AG04450 (cell line): Measurements from ENCODE around the gene RPRD1A. TPM values are rescaled to one million over a fixed set of nuclear protein-coding genes. Genes with fewer than 3 reads are reported as not detected.

Source experiments
- CTCF ChIA-PET: fragments of 300-600, 350-600 bp; formaldehyde crosslinking; extraction: SDS; loops from one replicate; lab custom pipeline; 2022; ENCODE audit warnings: antibody characterized with exemption, inconsistent platforms; lab: Charles Lee
- POLR2A ChIA-PET: fragments of 350-600 bp; formaldehyde crosslinking; extraction: SDS; loops from one replicate; lab custom pipeline; 2021; ENCODE audit warnings: antibody characterized with exemption, inconsistent platforms; lab: Yijun Ruan, JAX
- DNase-seq: peaks from one replicate; pipeline ENCODE4 v3.0.0-alpha.2; 2011; ENCODE audit warnings: low read depth, low spot score
- H3K27ac ChIP-seq: one replicate; pipeline ENCODE4 v1.5.1; 2012; ENCODE audit warnings: low read depth, low read length, control low read depth
- H3K27me3 ChIP-seq: one replicate; pipeline ENCODE4 v1.6.0; 2012; ENCODE audit warnings: low read length; ENCODE audit not compliant: control insufficient read depth, insufficient read depth
- H3K4me3 ChIP-seq: 2 replicates; pipeline ENCODE4 v1.5.1; 2011; ENCODE audit warnings: mild to moderate bottlenecking, low read depth, low read length, control low read depth
- H3K9me3 ChIP-seq: 2 replicates; pipeline ENCODE4 v1.5.1; 2012; ENCODE audit warnings: low read length; ENCODE audit not compliant: control insufficient read depth, insufficient read depth
- CTCF ChIP-seq: IDR thresholded peaks from 2 replicates; pipeline ENCODE4 v1.5.1; 2011; ENCODE audit warnings: low read depth, low read length, control low read depth, inconsistent platforms
- polyA plus RNA-seq: library from polyadenylated mRNA; depleted of rRNA; stranded (reverse); fragments of >200 nt; gene quantifications from 2 replicates; pipeline ENCODE4 v1.2.3, GENCODE V29; 2011

The RPRD1A gene
- polyA plus RNA-seq, 1 experiment, result 35.6 TPM

GRCh38 chr18:36109737-36110136 lies 42.4 kb upstream of the RPRD1A start:
- Histone ChIP-seq H3K9me3 (no peaks in the 10 kb centered on the region), H3K27ac (no peak overlapping the region), H3K27me3 (no peaks in the 10 kb centered on the region), H3K4me3 (no peak overlapping the region)
- CTCF ChIA-PET, result interaction anchor here (0.6 to 0.7 kb wide), 2 partner anchors 14 to 92 kb away, joined by 3 to 4 read pairs; no protein-coding TSS in a partner anchor
- no peak for DNase-seq
- POLR2A ChIA-PET, result interaction anchor here (0.5 kb wide), 1 partner anchor 14 kb away, joined by 3 read pairs; no protein-coding TSS in a partner anchor
- no peak for TF ChIP-seq CTCF

- POLR2A ChIA-PET, result no interaction called here
- TF ChIP-seq CTCF, result no peak
- Histone ChIP-seq H3K27ac (no peak overlapping the region), H3K27me3 (no peaks in the 10 kb centered on the region), H3K4me3 (no peak overlapping the region), H3K9me3 (no peaks in the 10 kb centered on the region)
- CTCF ChIA-PET, result interaction anchor here (1.1 to 1.5 kb wide), 2 partner anchors 13 to 91 kb away, joined by 4 to 9 read pairs; no protein-coding TSS in a partner anchor
- no peak for DNase-seq
Observed at GRCh38 chr18:36108601-36109000, 41.2 kb upstream of the RPRD1A start.

DNA sequence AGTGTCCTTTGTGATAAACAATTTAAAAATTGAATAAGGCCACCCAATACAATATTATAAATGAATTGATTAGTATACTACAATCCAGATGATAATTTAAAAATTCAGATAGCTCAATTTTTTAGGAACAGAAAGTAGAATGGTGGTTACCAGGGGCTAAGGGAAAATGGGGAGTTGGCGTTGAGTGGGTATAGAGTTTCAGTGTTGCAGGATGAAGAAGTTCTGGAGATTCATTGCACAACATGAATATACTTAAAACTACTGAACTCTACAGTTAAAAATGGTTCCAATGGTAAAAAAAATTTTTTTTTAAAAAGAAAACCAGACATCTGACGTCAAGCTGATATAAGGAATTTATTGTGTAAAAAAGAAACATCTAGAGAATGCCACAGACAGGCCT lies 40.8 kb upstream of the RPRD1A start:
- no peak for TF ChIP-seq CTCF
- CTCF ChIA-PET, result interaction anchor here (1.1 to 1.5 kb wide), 2 partner anchors 13 to 90 kb away, joined by 4 to 9 read pairs; no protein-coding TSS in a partner anchor

DNA sequence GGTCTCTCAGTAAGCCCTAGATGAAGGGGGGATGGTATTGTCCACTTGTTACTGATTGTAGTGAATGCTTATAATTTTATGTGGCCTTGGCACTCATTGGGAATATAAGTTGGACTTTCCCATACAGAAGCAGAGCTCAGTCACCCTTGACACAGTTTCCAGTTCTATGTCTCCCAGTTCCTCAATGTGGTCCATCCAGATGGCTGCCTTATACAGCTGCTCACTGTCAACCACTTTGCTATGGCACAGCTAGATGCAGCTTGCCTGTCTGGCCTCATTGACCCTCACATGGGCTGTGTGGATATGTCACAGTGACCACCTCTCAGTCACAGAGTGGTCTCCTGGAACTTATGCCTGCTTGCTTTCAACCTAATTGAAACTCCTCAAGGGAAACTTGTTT lies 40.1 kb upstream of the RPRD1A start:
- no peak overlapping the region for H3K27ac ChIP-seq
- ChIA-PET CTCF (interaction anchor here (1.5 kb wide), 1 partner anchor 12 kb away, joined by 9 read pairs; no protein-coding TSS in a partner anchor), POLR2A (interaction anchor here (0.7 kb wide), 1 partner anchor 23 kb away, joined by 6 read pairs; no protein-coding TSS in a partner anchor)
- no peak for TF ChIP-seq CTCF
- no peak overlapping the region for H3K4me3 ChIP-seq
- no peak for DNase-seq
- H3K9me3 ChIP-seq, result peaks cover 3% of the 10 kb centered on the region; the same call in 1 of the 2 replicates
- H3K27me3 ChIP-seq, result no peaks in the 10 kb centered on the region

More for the DNA sequence above, 40.8 kb upstream of the RPRD1A start:
- no peaks in the 10 kb centered on the region for H3K27me3 ChIP-seq
- no peaks in the 10 kb centered on the region for H3K9me3 ChIP-seq
- no peak for DNase-seq
- no peak overlapping the region for H3K4me3 ChIP-seq
- POLR2A ChIA-PET, result interaction anchor here (0.7 kb wide), 1 partner anchor 22 kb away, joined by 6 read pairs; no protein-coding TSS in a partner anchor
- no peak overlapping the region for H3K27ac ChIP-seq

GRCh38 chr18:36104749-36105148 lies 37.4 kb upstream of the RPRD1A start:
- Histone ChIP-seq H3K4me3 (no peak overlapping the region), H3K9me3 (peaks cover 13% of the 10 kb centered on the region), H3K27me3 (no peaks in the 10 kb centered on the region), H3K27ac (no peak overlapping the region)
- CTCF ChIA-PET, result no interaction called here
- DNase-seq, result no peak
- POLR2A ChIA-PET, result no interaction called here
- no peak for TF ChIP-seq CTCF
